Heart left ventricle (tissue), 13 donors: Measurements from ENCODE around the gene ITGB5.

Source experiments
- POLR2A ChIP-seq, 2 donors: fragments of 450-650 bp; IDR thresholded peaks; one replicate each; pipeline ENCODE4 v1.6.1; 2017; ENCODE audit warnings: antibody characterized with exemption in 2 of 2, mild to moderate bottlenecking in 2 of 2, moderate library complexity in 2 of 2
- TF ChIP-seq, protein P1 (sequence below), 12 donors: fragments of 200-600 bp; sonication (generic) in 4 of 12; IDR thresholded peaks; one replicate each; pipeline versions ENCODE4 v1.5.0 to v1.8.0; 2018 to 2022; ENCODE audit warnings: antibody characterized with exemption in 12 of 12, mild to moderate bottlenecking in 5 of 12
- donor health status: ischemic (EF 13 %, LVEDD 7.1; RV severe dilation, severe dysfunction).
- donor health status: DM: no; HTN: yes; CAD: no.
- donor health status: DM: no; HTN: no; CAD: no.
- donor health status: ischemic (EF 25% LVEDD 6.9; RV normal size, moderate dysfunction).
- donor health status: ischemic (EF 25% LVEDD 5.7; RV mildly dilated, moderate dysfunction).
- donor health status: ischemic (EF 35%, LVEDD 5.7; RV mildly dilated, moderate dysfunction).
- donor health status: nonischemic (EF 11% LVEDD 7.7; RV severe dilation, severe dysfunction).
- donor health status: DM: yes; HTN: yes; CAD: no.
- donor health status: PGD.
- donor health status: ischemic (EF 29% LVEDD 5.4; RV normal size, mild dysfunction).
- donor health status: nonischemic (EF 23%, LVEDD 6.1; RV moderate dilation, normal function).

DNA sequence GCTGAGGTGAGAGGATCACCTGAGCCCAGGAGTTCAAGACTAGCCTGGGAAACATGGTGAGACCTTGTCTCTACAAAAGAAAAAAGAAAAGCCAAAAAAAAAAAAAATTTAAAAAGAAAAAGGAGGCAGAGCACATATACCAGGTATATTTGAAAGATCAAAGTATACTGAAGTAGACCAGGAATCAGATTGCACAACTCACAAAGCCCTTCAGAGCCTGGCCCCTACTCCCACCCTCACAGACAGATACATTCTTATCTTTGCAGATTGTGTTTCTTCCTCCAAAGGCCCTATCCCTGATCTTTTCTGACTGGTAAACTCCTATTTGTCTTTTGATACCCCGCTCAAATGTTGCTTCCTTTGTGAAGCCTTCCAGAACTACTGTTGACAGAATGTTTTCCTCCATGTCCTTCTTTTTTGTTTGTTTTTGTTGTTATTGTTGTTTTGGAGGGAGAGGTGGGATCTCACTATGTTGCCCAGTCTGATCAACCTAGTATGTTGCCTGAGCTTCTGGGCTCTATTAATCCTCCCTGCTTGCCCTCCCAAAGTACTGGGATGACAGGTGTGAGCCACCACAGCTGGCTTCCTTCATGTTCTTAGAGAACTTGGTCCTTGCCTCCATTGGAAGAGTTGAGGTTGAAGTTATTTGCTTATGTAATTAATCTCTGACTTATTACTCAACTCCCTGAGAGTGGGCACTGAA is 9.8 kb upstream of the ITGB5 start:
- TF ChIP-seq, protein P1, sequence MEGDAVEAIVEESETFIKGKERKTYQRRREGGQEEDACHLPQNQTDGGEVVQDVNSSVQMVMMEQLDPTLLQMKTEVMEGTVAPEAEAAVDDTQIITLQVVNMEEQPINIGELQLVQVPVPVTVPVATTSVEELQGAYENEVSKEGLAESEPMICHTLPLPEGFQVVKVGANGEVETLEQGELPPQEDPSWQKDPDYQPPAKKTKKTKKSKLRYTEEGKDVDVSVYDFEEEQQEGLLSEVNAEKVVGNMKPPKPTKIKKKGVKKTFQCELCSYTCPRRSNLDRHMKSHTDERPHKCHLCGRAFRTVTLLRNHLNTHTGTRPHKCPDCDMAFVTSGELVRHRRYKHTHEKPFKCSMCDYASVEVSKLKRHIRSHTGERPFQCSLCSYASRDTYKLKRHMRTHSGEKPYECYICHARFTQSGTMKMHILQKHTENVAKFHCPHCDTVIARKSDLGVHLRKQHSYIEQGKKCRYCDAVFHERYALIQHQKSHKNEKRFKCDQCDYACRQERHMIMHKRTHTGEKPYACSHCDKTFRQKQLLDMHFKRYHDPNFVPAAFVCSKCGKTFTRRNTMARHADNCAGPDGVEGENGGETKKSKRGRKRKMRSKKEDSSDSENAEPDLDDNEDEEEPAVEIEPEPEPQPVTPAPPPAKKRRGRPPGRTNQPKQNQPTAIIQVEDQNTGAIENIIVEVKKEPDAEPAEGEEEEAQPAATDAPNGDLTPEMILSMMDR (IDR thresholded peaks at IDR 0.05) = no peak
- TF ChIP-seq POLR2A (IDR thresholded peaks at IDR 0.05) = no peak
